H7 (cell line): Measurements from ENCODE around the gene TNC. TPM values are rescaled to one million over a fixed set of nuclear protein-coding genes. Genes with fewer than 3 reads are reported as not detected.

Source experiments
- DNase-seq: peaks from one replicate; pipeline ENCODE4 v3.0.0; 2012
- H3K27me3 ChIP-seq: 2 replicates; pipeline ENCODE4 v1.6.0; 2011; ENCODE audit warnings: mild to moderate bottlenecking, low read length; ENCODE audit not compliant: control insufficient read depth, insufficient read depth
- H3K36me3 ChIP-seq: replicated peaks from 2 replicates; pipeline ENCODE4 v1.5.1; 2011; ENCODE audit warnings: low read length; ENCODE audit not compliant: control insufficient read depth, insufficient read depth
- H3K4me3 ChIP-seq: 2 replicates; pipeline ENCODE4 v1.5.1; 2011; ENCODE audit warnings: low read depth, mild to moderate bottlenecking, control low read depth, low read length, moderate library complexity; ENCODE audit not compliant: insufficient read depth
- total RNA-seq: library from RNA; depleted of rRNA; stranded (reverse); fragments of >200 nt; shearing (Covaris generic); gene quantifications from 2 replicates; pipeline ENCODE4 v1.2.3, GENCODE V29; 2014; rRNA removed

The TNC gene
- total RNA-seq, 1 experiment from 2014 or later: 81.9 TPM

GRCh38 chr9:114987116-114987515 lies 130.8 kb downstream of the TNC start:
- H3K36me3 ChIP-seq: no peaks in the 10 kb centered on the region
- DNase-seq: no peak
- peaks cover 2% of the 10 kb centered on the region; the same call in 1 of the 2 replicates for H3K27me3 ChIP-seq
- no peak overlapping the region for H3K4me3 ChIP-seq

- H3K36me3 ChIP-seq: no peaks in the 10 kb centered on the region
- no peak for DNase-seq
- no peak overlapping the region for H3K4me3 ChIP-seq
- H3K27me3 ChIP-seq: peaks cover 2% of the 10 kb centered on the region; the same call in 1 of the 2 replicates
These were observed 131.9 kb downstream of the TNC start for GRCh38 chr9:114985959-114986501.

DNA sequence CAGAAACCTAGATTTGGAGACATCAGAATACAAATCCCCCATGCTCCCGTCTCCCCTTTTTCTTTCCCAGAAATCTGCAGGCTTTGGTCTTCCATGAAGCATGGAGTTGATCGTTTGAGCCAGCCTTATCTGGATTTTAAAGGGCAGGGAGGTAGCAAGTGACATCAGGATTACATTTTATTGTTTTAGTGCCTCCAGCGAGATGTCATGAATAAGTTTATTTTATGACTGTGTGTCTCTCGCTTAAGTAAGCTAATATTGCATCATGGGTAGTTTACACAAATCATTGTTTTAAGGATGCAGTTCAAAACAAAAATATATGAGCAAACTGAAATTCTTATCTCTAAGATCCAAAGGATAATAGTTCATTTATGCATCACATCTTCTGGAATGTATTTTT lies 136.9 kb downstream of the TNC start:
- H3K36me3 ChIP-seq: no peaks in the 10 kb centered on the region
- H3K4me3 ChIP-seq: no peak overlapping the region
- no peak for DNase-seq
- H3K27me3 ChIP-seq: no peaks in the 10 kb centered on the region; the same call in 1 of the 2 replicates

- no peaks in the 10 kb centered on the region for H3K36me3 ChIP-seq
- no peaks in the 10 kb centered on the region for H3K27me3 ChIP-seq
- no peak overlapping the region for H3K4me3 ChIP-seq
- no peak for DNase-seq
These were observed 144.7 kb downstream of the TNC start for GRCh38 chr9:114973216-114973615.

GRCh38 chr9:114972510-114973136 lies 145.3 kb downstream of the TNC start:
- no peaks in the 10 kb centered on the region for H3K36me3 ChIP-seq
- no peak for DNase-seq

More at GRCh38 chr9:114972510-114973136, 145.3 kb downstream of the TNC start:
- Histone ChIP-seq H3K27me3 (no peaks in the 10 kb centered on the region), H3K4me3 (no peak overlapping the region)

Other genes with a start within 250 kb of the TNC start
- not detected in 2 replicates for gene TNFSF8, start 187.6 kb downstream of the TNC start, total RNA-seq